HL-60 (cell line): ENCODE results near the gene HLA-G.

ENCODE experiments used
- DNase-seq, 2 experiments: peaks; one replicate each; pipeline ENCODE4 v3.0.0-alpha.2; 2010 to 2020; ENCODE audit warnings: low read depth in 1 of 2, low spot score in 1 of 2
- H3K27ac ChIP-seq: fragments of 250-450 bp; sonication (Bioruptor Pico); replicated peaks from 2 replicates; pipeline ENCODE4 v1.5.1; 2020; ENCODE audit warnings: mild to moderate bottlenecking, moderate library complexity
- H3K27me3 ChIP-seq: fragments of 250-450 bp; sonication (Bioruptor Pico); 2 replicates; pipeline ENCODE4 v1.5.1; 2021; ENCODE audit warnings: mild to moderate bottlenecking, moderate library complexity; ENCODE audit not compliant: insufficient read depth, poor library complexity, severe bottlenecking
- H3K4me3 ChIP-seq: replicated peaks from 2 replicates; pipeline ENCODE4 v1.5.1; 2011; ENCODE audit warnings: mild to moderate bottlenecking, control low read depth, low read length; ENCODE audit not compliant: insufficient read depth
- CTCF ChIP-seq: IDR thresholded peaks from one replicate; pipeline ENCODE4 v1.5.1; 2011; ENCODE audit warnings: low read length, control low read depth, inconsistent platforms; ENCODE audit not compliant: insufficient read depth
- GABPA ChIP-seq: IDR thresholded peaks from 2 replicates; pipeline ENCODE4 v1.6.1; 2012; ENCODE audit warnings: low read depth
- POLR2AphosphoS5 ChIP-seq: IDR thresholded peaks from 2 replicates; pipeline ENCODE4 v1.6.1; 2012; ENCODE audit warnings: low read depth
- SPI1 ChIP-seq: IDR thresholded peaks from 2 replicates; pipeline ENCODE4 v1.6.1; 2012; ENCODE audit warnings: low read depth, mild to moderate bottlenecking, borderline replicate concordance
- TF ChIP-seq, protein P1 (sequence below): IDR thresholded peaks from 2 replicates; pipeline ENCODE4 v1.6.1; 2012; ENCODE audit warnings: low read depth; ENCODE audit not compliant: insufficient replicate concordance

HLA-G gene

GRCh38 chr6:29797966-29798365 is 29.7 kb upstream of the HLA-G start:
- DNase-seq, result no peak
- no peak for TF ChIP-seq POLR2AphosphoS5
- Histone ChIP-seq H3K4me3 (no peak overlapping the region), H3K27ac (no peak overlapping the region), H3K27me3 (peaks cover 12% of the 10 kb centered on the region)

DNA sequence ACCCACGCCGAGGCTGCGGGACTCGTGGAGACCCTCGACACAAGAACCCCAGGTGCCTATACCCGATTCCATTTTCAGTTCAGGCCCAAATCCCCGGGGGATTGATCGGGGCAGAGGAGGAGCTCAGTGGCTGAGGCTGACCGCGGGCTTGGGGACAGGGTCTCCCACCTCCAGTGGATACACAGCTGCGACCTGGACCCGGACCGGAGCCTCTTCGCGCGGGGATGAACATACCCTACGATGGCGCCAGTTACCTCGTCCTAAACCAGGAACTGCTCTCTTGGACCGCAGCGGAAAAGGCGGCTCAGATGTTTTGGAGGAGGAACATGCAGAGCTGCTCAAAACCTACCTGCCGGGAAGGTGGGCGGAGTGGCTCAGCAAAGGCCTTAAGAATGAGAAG is 27.4 kb upstream of the HLA-G start:
- Histone ChIP-seq H3K4me3 (no peak overlapping the region), H3K27ac (no peak overlapping the region), H3K27me3 (no peaks in the 10 kb centered on the region)
- DNase-seq, result no peak
- TF ChIP-seq SPI1 (no peak), POLR2AphosphoS5 (no peak), GABPA (no peak), CTCF (no peak)
- TF ChIP-seq, protein P1, sequence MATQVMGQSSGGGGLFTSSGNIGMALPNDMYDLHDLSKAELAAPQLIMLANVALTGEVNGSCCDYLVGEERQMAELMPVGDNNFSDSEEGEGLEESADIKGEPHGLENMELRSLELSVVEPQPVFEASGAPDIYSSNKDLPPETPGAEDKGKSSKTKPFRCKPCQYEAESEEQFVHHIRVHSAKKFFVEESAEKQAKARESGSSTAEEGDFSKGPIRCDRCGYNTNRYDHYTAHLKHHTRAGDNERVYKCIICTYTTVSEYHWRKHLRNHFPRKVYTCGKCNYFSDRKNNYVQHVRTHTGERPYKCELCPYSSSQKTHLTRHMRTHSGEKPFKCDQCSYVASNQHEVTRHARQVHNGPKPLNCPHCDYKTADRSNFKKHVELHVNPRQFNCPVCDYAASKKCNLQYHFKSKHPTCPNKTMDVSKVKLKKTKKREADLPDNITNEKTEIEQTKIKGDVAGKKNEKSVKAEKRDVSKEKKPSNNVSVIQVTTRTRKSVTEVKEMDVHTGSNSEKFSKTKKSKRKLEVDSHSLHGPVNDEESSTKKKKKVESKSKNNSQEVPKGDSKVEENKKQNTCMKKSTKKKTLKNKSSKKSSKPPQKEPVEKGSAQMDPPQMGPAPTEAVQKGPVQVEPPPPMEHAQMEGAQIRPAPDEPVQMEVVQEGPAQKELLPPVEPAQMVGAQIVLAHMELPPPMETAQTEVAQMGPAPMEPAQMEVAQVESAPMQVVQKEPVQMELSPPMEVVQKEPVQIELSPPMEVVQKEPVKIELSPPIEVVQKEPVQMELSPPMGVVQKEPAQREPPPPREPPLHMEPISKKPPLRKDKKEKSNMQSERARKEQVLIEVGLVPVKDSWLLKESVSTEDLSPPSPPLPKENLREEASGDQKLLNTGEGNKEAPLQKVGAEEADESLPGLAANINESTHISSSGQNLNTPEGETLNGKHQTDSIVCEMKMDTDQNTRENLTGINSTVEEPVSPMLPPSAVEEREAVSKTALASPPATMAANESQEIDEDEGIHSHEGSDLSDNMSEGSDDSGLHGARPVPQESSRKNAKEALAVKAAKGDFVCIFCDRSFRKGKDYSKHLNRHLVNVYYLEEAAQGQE, result no peak

DNA sequence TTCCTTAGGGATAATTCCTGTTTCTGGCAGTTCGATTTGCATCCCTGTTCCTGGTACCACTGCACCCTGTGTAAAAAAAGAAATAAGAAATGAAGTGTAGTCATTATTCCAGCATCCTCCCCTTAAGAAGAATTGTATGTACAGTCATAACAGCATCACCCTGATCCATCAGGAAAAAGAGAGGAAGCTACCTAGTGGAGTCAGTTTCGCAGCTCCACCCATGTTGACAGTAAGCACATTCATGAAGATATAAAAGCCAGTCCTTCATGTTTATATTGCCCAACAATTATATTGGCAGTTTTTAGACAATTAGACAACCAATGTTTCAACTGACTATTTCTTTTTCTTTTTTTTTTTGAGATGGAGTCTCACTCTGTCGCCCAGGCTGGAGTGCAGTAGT is 21.2 kb upstream of the HLA-G start:
- H3K27me3 ChIP-seq, result peaks cover 3% of the 10 kb centered on the region
- no peak overlapping the region for H3K27ac ChIP-seq
- no peak overlapping the region for H3K4me3 ChIP-seq
- TF ChIP-seq, protein P1, result no peak
- no peak for TF ChIP-seq CTCF
- TF ChIP-seq POLR2AphosphoS5, result no peak
- TF ChIP-seq GABPA, result no peak
- TF ChIP-seq SPI1, result no peak
- no peak for DNase-seq

- Histone ChIP-seq H3K27ac (no peak overlapping the region), H3K27me3 (peaks cover 3% of the 10 kb centered on the region), H3K4me3 (no peak overlapping the region)
- TF ChIP-seq GABPA, result no peak
- TF ChIP-seq SPI1, result no peak
- TF ChIP-seq POLR2AphosphoS5, result no peak
- TF ChIP-seq, protein P1, result no peak
- no peak for TF ChIP-seq CTCF
- DNase-seq, result no peak
These were observed 18.4 kb upstream of the HLA-G start for GRCh38 chr6:29809249-29809648.
